Fibroblast of the aortic adventitia (primary cell): ENCODE data around the gene AMELX. TPM values are rescaled to one million over a fixed set of nuclear protein-coding genes. Genes with fewer than 3 reads are reported as not detected.
A peak's percentile ranks its signal among the peaks of the same experiment; 100 is the strongest.

Experiments used
- DNase-seq: peaks from one replicate; pipeline ENCODE4 v3.0.0-alpha.2; 2010; ENCODE audit warnings: low read depth
- H3K4me3 ChIP-seq: 2 replicates; pipeline ENCODE4 v1.5.1; 2011; ENCODE audit warnings: low read depth, mild to moderate bottlenecking, control low read depth, low read length, moderate library complexity
- CTCF ChIP-seq: IDR thresholded peaks from 2 replicates; pipeline ENCODE4 v1.5.1; 2011; ENCODE audit warnings: mild to moderate bottlenecking, low read length, control low read depth, inconsistent platforms; ENCODE audit not compliant: insufficient read depth
- total RNA-seq: library from RNA; depleted of rRNA; stranded (reverse); fragments of >200 nt; gene quantifications from 2 replicates; pipeline ENCODE4 v1.2.3, GENCODE V29; 2012; ENCODE audit warnings: low replicate concordance

The AMELX gene
- total RNA-seq, 1 donor, result not detected

GRCh38 chrX:11328134-11328533, 34.9 kb downstream of the AMELX start:
- no peak for TF ChIP-seq CTCF
- no peak for DNase-seq
- H3K4me3 ChIP-seq, result no peak overlapping the region

- TF ChIP-seq CTCF, result no peak
- H3K4me3 ChIP-seq, result no peak overlapping the region
- DNase-seq, result peak; percentile 15
These were observed 35.8 kb downstream of the AMELX start for GRCh38 chrX:11329021-11329420.

GRCh38 chrX:11331788-11332187, 38.6 kb downstream of the AMELX start:
- no peak for DNase-seq
- no peak for TF ChIP-seq CTCF
- H3K4me3 ChIP-seq, result no peak overlapping the region

GRCh38 chrX:11334165-11334564, 41.0 kb downstream of the AMELX start:
- no peak overlapping the region for H3K4me3 ChIP-seq
- DNase-seq, result no peak
- no peak for TF ChIP-seq CTCF

GRCh38 chrX:11336201-11336600, 43.0 kb downstream of the AMELX start:
- no peak for DNase-seq
- no peak for TF ChIP-seq CTCF
- no peak overlapping the region for H3K4me3 ChIP-seq

GRCh38 chrX:11337292-11338009, 44.2 kb downstream of the AMELX start:
- no peak overlapping the region for H3K4me3 ChIP-seq
- no peak for TF ChIP-seq CTCF
- no peak for DNase-seq
